HEK293 (cell line): ENCODE results near the gene PRR19.
"Not testable (repeated sequence)": the region's sequence is repeated elsewhere in the genome, so short reads cannot be mapped to it uniquely, and the experiment has no call there.

Experiments
- CTCF ChIA-PET: fragments of 350-600 bp; formaldehyde crosslinking; extraction: SDS; loops from one replicate; lab custom pipeline; 2021; ENCODE audit warnings: antibody characterized with exemption; lab: Yijun Ruan, JAX
- POLR2A ChIA-PET: fragments of 300-600 bp; formaldehyde crosslinking; extraction: SDS; loops from one replicate; lab custom pipeline; 2020; ENCODE audit warnings: antibody characterized with exemption, inconsistent platforms; lab: Yijun Ruan, JAX
- H3K27ac ChIP-seq: fragments of 200-500 bp; sonication (Bioruptor generic); 2 replicates; pipeline ENCODE4 v1.5.1; 2014; ENCODE audit warnings: low read depth, low read length, control low read depth, inconsistent platforms; ENCODE audit errors: extremely low read depth
- H3K36me3 ChIP-seq, 2 experiments: fragments of 200-500 bp in 1 of 2; sonication (Bioruptor generic) in 1 of 2; 1 replicate in 1 of 2; 2 replicates in 1 of 2; pipeline ENCODE4 v1.5.1; 2014 to 2017; ENCODE audit warnings: inconsistent platforms in 2 of 2, low read length in 2 of 2; ENCODE audit not compliant: control insufficient read depth in 2 of 2, insufficient read depth in 1 of 2
- H3K4me1 ChIP-seq: fragments of 200-500 bp; sonication (Bioruptor generic); 2 replicates; pipeline ENCODE4 v1.5.1; 2014; ENCODE audit warnings: mild to moderate bottlenecking, low read length, inconsistent platforms; ENCODE audit not compliant: control insufficient read depth, insufficient read depth
- H3K4me3 ChIP-seq: 2 replicates; pipeline ENCODE4 v1.5.1; 2011; ENCODE audit warnings: low read depth, mild to moderate bottlenecking, control low read depth, low read length, moderate library complexity
- H3K9me3 ChIP-seq: fragments of 200-500 bp; sonication (Bioruptor generic); 2 replicates; pipeline ENCODE4 v1.5.1; 2014; ENCODE audit warnings: low read depth, low read length, inconsistent platforms; ENCODE audit not compliant: control insufficient read depth, insufficient read depth
- KLF10 ChIP-seq: fragments of 450-650 bp; IDR thresholded peaks from 2 replicates; pipeline ENCODE4 v1.5.1; 2018; ENCODE audit warnings: missing biosample characterization, mild to moderate bottlenecking, missing genetic modification characterization
- MYNN ChIP-seq: fragments of 450-650 bp; formaldehyde crosslinking; IDR thresholded peaks from 2 replicates; pipeline ENCODE4 v1.5.1; 2016; ENCODE audit warnings: missing biosample characterization, missing genetic modification characterization, borderline replicate concordance
- WT1 ChIP-seq: fragments of 450-650 bp; formaldehyde crosslinking; IDR thresholded peaks from 2 replicates; pipeline ENCODE4 v1.5.1; 2016; ENCODE audit warnings: missing biosample characterization, missing genetic modification characterization
- ZFP69B ChIP-seq: fragments of 450-650 bp; formaldehyde crosslinking; IDR thresholded peaks from 2 replicates; pipeline ENCODE4 v1.5.1; 2016; ENCODE audit warnings: missing biosample characterization, missing genetic modification characterization
- ZNF19 ChIP-seq: fragments of 450-650 bp; formaldehyde crosslinking; IDR thresholded peaks from 2 replicates; pipeline ENCODE4; 2016; ENCODE audit warnings: missing biosample characterization, missing genetic modification characterization, low read depth
- ZNF211 ChIP-seq: fragments of 450-650 bp; formaldehyde crosslinking; IDR thresholded peaks from 2 replicates; pipeline ENCODE4 v1.5.1; 2016; ENCODE audit warnings: low read depth, missing biosample characterization, missing genetic modification characterization
- ZNF335 ChIP-seq: fragments of 450-650 bp; formaldehyde crosslinking; conservative IDR thresholded peaks from 2 replicates; pipeline ENCODE4 v1.5.1; 2016; ENCODE audit warnings: missing biosample characterization, missing genetic modification characterization
- ZNF423 ChIP-seq: fragments of 450-650 bp; formaldehyde crosslinking; IDR thresholded peaks from 2 replicates; pipeline ENCODE4 v1.5.1; 2016; ENCODE audit warnings: missing biosample characterization, missing genetic modification characterization
- ZNF561 ChIP-seq: fragments of 450-650 bp; IDR thresholded peaks from 2 replicates; pipeline ENCODE4 v1.5.1; 2018; ENCODE audit warnings: missing biosample characterization, missing genetic modification characterization, borderline replicate concordance
- ZNF677 ChIP-seq: fragments of 450-650 bp; IDR thresholded peaks from 2 replicates; pipeline ENCODE4 v1.5.0; 2018; ENCODE audit warnings: missing biosample characterization, mild to moderate bottlenecking, missing genetic modification characterization, moderate library complexity
- ZNF692 ChIP-seq: fragments of 450-650 bp; formaldehyde crosslinking; IDR thresholded peaks from 2 replicates; pipeline ENCODE4 v1.5.1; 2016; ENCODE audit warnings: missing biosample characterization, missing genetic modification characterization
- ZSCAN30 ChIP-seq: fragments of 450-650 bp; IDR thresholded peaks from 2 replicates; pipeline ENCODE4 v1.5.1; 2018; ENCODE audit warnings: missing biosample characterization, mild to moderate bottlenecking, missing genetic modification characterization, moderate library complexity
- TF ChIP-seq, protein P1 (sequence below): fragments of 450-650 bp; formaldehyde crosslinking; IDR thresholded peaks from 2 replicates; pipeline ENCODE4 v1.5.1; 2016; ENCODE audit warnings: missing biosample characterization, missing genetic modification characterization, low read depth
- TF ChIP-seq, protein P2 (sequence below): fragments of 450-650 bp; formaldehyde crosslinking; IDR thresholded peaks from 2 replicates; pipeline ENCODE4 v1.5.1; 2016; ENCODE audit warnings: missing biosample characterization, missing genetic modification characterization, borderline replicate concordance
- TF ChIP-seq, protein P3 (sequence below): fragments of 450-650 bp; formaldehyde crosslinking; IDR thresholded peaks from 2 replicates; pipeline ENCODE4; 2016; ENCODE audit warnings: missing biosample characterization, missing genetic modification characterization
- TF ChIP-seq, protein P4 (sequence below): fragments of 450-650 bp; formaldehyde crosslinking; IDR thresholded peaks from 2 replicates; pipeline ENCODE4 v1.5.1; 2016; ENCODE audit warnings: missing biosample characterization, missing genetic modification characterization

Gene PRR19

DNA sequence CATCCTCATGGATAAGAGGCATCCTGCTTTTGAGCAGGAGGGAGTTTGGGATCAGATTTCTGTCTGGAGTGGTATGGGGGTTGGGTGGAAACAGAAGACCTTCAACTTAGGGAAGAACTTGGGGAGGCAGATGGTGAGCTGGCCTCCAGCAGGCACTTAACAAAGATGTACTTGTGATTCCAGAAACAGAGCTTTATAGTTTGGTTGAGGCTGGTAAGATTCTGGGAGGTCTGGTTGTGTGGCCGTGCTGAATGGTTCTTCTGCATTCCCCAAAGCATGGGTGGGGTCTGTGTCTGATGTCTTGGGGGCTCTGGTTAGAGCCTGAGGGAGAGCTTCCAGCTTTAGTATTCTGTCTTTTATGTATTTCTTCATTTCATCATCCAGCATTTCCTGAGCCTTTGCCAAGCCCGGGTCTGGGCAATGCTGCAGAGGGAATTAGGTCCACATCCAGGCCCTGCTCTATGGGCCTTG is 28.3 kb downstream of the PRR19 start (continued):
- TF ChIP-seq, protein P1, sequence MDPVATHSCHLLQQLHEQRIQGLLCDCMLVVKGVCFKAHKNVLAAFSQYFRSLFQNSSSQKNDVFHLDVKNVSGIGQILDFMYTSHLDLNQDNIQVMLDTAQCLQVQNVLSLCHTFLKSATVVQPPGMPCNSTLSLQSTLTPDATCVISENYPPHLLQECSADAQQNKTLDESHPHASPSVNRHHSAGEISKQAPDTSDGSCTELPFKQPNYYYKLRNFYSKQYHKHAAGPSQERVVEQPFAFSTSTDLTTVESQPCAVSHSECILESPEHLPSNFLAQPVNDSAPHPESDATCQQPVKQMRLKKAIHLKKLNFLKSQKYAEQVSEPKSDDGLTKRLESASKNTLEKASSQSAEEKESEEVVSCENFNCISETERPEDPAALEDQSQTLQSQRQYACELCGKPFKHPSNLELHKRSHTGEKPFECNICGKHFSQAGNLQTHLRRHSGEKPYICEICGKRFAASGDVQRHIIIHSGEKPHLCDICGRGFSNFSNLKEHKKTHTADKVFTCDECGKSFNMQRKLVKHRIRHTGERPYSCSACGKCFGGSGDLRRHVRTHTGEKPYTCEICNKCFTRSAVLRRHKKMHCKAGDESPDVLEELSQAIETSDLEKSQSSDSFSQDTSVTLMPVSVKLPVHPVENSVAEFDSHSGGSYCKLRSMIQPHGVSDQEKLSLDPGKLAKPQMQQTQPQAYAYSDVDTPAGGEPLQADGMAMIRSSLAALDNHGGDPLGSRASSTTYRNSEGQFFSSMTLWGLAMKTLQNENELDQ (tag by site-specific recombination): no peak
- TF ChIP-seq ZNF211 (tag by site-specific recombination): no peak
- TF ChIP-seq ZNF677 (tag by site-specific recombination): no peak
- TF ChIP-seq MYNN (tag by site-specific recombination): no peak
- TF ChIP-seq WT1 (tag by site-specific recombination): peak; percentile 69
- 0 out of 2 replicates have a peak, but pooled peaks have one; percentile 36 for TF ChIP-seq ZNF692 (tag by site-specific recombination)
- TF ChIP-seq, protein P2, sequence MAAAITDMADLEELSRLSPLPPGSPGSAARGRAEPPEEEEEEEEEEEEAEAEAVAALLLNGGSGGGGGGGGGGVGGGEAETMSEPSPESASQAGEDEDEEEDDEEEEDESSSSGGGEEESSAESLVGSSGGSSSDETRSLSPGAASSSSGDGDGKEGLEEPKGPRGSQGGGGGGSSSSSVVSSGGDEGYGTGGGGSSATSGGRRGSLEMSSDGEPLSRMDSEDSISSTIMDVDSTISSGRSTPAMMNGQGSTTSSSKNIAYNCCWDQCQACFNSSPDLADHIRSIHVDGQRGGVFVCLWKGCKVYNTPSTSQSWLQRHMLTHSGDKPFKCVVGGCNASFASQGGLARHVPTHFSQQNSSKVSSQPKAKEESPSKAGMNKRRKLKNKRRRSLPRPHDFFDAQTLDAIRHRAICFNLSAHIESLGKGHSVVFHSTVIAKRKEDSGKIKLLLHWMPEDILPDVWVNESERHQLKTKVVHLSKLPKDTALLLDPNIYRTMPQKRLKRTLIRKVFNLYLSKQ: no peak
- no peak for TF ChIP-seq KLF10 (tag by site-specific recombination)
- TF ChIP-seq, protein P3, sequence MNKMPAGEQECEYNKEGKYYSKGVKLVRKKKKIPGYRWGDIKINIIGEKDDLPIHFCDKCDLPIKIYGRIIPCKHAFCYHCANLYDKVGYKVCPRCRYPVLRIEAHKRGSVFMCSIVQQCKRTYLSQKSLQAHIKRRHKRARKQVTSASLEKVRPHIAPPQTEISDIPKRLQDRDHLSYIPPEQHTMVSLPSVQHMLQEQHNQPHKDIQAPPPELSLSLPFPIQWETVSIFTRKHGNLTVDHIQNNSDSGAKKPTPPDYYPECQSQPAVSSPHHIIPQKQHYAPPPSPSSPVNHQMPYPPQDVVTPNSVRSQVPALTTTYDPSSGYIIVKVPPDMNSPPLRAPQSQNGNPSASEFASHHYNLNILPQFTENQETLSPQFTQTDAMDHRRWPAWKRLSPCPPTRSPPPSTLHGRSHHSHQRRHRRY (tag by site-specific recombination): no peak
- no peak for TF ChIP-seq ZNF423 (tag by site-specific recombination)
- no peak for TF ChIP-seq ZNF19 (tag by site-specific recombination)
- no peak for TF ChIP-seq ZSCAN30 (tag by site-specific recombination)
- TF ChIP-seq, protein P4, sequence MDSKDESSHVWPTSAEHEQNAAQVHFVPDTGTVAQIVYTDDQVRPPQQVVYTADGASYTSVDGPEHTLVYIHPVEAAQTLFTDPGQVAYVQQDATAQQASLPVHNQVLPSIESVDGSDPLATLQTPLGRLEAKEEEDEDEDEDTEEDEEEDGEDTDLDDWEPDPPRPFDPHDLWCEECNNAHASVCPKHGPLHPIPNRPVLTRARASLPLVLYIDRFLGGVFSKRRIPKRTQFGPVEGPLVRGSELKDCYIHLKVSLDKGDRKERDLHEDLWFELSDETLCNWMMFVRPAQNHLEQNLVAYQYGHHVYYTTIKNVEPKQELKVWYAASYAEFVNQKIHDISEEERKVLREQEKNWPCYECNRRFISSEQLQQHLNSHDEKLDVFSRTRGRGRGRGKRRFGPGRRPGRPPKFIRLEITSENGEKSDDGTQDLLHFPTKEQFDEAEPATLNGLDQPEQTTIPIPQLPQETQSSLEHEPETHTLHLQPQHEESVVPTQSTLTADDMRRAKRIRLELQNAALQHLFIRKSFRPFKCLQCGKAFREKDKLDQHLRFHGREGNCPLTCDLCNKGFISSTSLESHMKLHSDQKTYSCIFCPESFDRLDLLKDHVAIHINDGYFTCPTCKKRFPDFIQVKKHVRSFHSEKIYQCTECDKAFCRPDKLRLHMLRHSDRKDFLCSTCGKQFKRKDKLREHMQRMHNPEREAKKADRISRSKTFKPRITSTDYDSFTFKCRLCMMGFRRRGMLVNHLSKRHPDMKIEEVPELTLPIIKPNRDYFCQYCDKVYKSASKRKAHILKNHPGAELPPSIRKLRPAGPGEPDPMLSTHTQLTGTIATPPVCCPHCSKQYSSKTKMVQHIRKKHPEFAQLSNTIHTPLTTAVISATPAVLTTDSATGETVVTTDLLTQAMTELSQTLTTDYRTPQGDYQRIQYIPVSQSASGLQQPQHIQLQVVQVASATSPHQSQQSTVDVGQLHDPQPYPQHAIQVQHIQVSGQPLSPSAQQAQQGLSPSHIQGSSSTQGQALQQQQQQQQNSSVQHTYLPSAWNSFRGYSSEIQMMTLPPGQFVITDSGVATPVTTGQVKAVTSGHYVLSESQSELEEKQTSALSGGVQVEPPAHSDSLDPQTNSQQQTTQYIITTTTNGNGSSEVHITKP (tag by site-specific recombination): no peak
- TF ChIP-seq ZNF561 (tag by site-specific recombination): no peak
- peak; percentile 26; the same call in 1 of the 2 replicates for TF ChIP-seq ZNF335

DNA sequence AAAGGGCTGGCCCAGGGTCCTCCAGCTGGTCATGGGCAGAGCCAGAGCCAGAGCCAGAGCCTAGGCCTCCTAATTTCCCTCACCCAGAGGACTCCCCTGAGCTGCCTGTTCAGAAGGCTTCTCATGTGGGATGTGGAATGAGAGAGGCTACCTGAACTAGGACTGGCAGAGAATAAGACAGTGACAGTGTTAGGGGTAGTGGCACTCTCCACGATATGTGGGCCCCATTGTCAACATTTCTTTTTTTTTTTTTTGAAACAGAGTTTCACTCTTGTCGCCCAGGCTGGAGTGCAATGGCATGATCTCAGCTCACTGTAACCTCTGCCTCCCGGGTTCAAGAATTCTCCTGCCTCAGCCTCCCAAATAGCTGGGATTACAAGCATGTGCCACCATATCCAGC is 29.4 kb downstream of the PRR19 start:
- H3K4me1 ChIP-seq: peaks cover 40% of the 10 kb centered on the region
- H3K27ac ChIP-seq, H3K4me3 ChIP-seq, H3K9me3 ChIP-seq: not testable (repeated sequence)
- TF ChIP-seq ZFP69B (tag by site-specific recombination): 0 out of 2 replicates have a peak, but pooled peaks have one; percentile 44
- peak; percentile 52; the same call in 1 of the 2 replicates for TF ChIP-seq ZNF692 (tag by site-specific recombination)
- POLR2A ChIA-PET: interaction anchor here (2.0 kb wide), 1 partner anchor 66 kb away, joined by 6 read pairs; no protein-coding TSS in a partner anchor
- CTCF ChIA-PET: interaction anchor here (0.6 to 2.6 kb wide), 9 partner anchors 9 to 331 kb away, joined by 3 to 12 read pairs (median 4); no protein-coding TSS in a partner anchor
- H3K36me3 ChIP-seq: peaks cover 18 to 32% of the 10 kb centered on the region in 2 experiments
